Glutamatergic neuron (in vitro differentiated cells): ENCODE data around the gene ROBO1. TPM values are rescaled to one million over a fixed set of nuclear protein-coding genes. Genes with fewer than 3 reads are reported as not detected.

Experiments used
- DNase-seq: peaks from one replicate; pipeline ENCODE4 v3.0.0; 2022
- H3K27ac Mint-ChIP-seq: one replicate; pipeline ENCODE4 v1.8.0; 2020; ENCODE audit warnings: mild to moderate bottlenecking, mixed read lengths, inconsistent platforms; ENCODE audit not compliant: unreplicated experiment
- H3K27me3 Mint-ChIP-seq: one replicate; pipeline ENCODE4 v1.8.0; 2020; ENCODE audit warnings: mild to moderate bottlenecking, moderate library complexity, mixed read lengths, inconsistent platforms; ENCODE audit not compliant: unreplicated experiment
- H3K36me3 Mint-ChIP-seq: one replicate; pipeline ENCODE4 v1.8.0; 2020; ENCODE audit warnings: mild to moderate bottlenecking, mixed read lengths, inconsistent platforms; ENCODE audit not compliant: unreplicated experiment
- H3K4me1 Mint-ChIP-seq: one replicate; pipeline ENCODE4 v1.8.0; 2020; ENCODE audit warnings: mild to moderate bottlenecking, low read depth, mixed read lengths, inconsistent platforms; ENCODE audit not compliant: unreplicated experiment
- H3K4me3 Mint-ChIP-seq: one replicate; pipeline ENCODE4 v1.8.0; 2020; ENCODE audit warnings: mild to moderate bottlenecking, mixed read lengths, inconsistent platforms; ENCODE audit not compliant: unreplicated experiment
- H3K9me3 Mint-ChIP-seq: one replicate; pipeline ENCODE4 v1.8.0; 2020; ENCODE audit warnings: mild to moderate bottlenecking, moderate library complexity, mixed read lengths, inconsistent platforms; ENCODE audit not compliant: unreplicated experiment
- total RNA-seq: library from RNA; stranded (reverse); fragmentation: NEBNext Ultra II Directional; extraction: Animal tissue kit (Norgen Biotek cat#: 25700); gene quantifications from one replicate; pipeline ENCODE4 v1.2.1, GENCODE V29; 2021; ENCODE audit not compliant: unreplicated experiment
- TF ChIP-seq, protein P1 (sequence below): fragments of 200-600 bp; sonication (generic); IDR thresholded peaks from one replicate; pipeline ENCODE4 v1.5.0; 2021; ENCODE audit not compliant: partially characterized antibody, unreplicated experiment

The ROBO1 gene
- total RNA-seq, 1 donor from 2014 or later = 505 TPM

DNA sequence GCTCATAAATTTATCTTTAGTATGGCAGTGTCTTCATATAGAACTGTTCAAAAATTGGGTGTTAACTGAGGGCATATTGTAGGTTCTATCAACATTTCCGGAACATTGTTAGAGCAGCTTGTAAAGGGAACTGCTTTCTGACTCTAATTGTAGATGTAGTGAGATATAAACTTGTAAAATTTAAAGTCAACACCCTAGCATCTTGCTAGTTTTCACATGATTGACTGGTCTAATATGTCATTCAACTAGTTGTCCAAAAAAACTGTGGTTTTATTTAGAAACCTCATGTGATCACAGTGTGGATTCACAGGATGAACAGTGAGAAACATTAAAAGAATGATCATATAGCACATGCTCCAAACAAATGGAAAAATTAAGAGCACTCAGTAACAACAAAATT, 607.4 kb downstream of the ROBO1 start:
- Mint-ChIP-seq H3K9me3 (no peaks in the 10 kb centered on the region), H3K4me1 (peaks cover 10% of the 10 kb centered on the region), H3K27me3 (no peaks in the 10 kb centered on the region), H3K27ac (no peak overlapping the region), H3K4me3 (no peak overlapping the region), H3K36me3 (no peaks in the 10 kb centered on the region)
- TF ChIP-seq, protein P1, sequence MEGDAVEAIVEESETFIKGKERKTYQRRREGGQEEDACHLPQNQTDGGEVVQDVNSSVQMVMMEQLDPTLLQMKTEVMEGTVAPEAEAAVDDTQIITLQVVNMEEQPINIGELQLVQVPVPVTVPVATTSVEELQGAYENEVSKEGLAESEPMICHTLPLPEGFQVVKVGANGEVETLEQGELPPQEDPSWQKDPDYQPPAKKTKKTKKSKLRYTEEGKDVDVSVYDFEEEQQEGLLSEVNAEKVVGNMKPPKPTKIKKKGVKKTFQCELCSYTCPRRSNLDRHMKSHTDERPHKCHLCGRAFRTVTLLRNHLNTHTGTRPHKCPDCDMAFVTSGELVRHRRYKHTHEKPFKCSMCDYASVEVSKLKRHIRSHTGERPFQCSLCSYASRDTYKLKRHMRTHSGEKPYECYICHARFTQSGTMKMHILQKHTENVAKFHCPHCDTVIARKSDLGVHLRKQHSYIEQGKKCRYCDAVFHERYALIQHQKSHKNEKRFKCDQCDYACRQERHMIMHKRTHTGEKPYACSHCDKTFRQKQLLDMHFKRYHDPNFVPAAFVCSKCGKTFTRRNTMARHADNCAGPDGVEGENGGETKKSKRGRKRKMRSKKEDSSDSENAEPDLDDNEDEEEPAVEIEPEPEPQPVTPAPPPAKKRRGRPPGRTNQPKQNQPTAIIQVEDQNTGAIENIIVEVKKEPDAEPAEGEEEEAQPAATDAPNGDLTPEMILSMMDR = no peak
- no peak for DNase-seq

DNA sequence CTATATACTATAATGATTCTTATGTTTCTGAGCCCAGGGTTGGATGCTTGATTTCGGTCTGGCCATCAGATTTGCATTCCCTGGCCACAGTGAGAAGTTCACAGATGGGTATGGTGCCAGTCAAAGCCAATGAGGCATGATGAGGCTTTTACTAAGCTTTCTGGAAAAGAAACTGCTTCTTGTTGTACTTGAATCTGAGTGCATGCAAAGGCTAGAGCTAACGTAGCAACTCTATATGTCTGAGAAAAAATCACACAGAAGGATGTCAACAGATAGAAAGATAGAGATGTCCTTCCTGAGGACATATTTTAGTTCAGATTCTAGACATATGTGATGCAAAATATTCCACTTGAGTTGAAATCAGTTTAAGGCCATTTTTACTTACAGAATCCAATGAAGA, 608.1 kb downstream of the ROBO1 start:
- Mint-ChIP-seq H3K9me3 (no peaks in the 10 kb centered on the region), H3K27ac (no peak overlapping the region), H3K27me3 (no peaks in the 10 kb centered on the region), H3K36me3 (no peaks in the 10 kb centered on the region), H3K4me1 (peaks cover 14% of the 10 kb centered on the region), H3K4me3 (no peak overlapping the region)
- TF ChIP-seq, protein P1 = no peak
- DNase-seq = no peak

- H3K4me1 Mint-ChIP-seq = peaks cover 18% of the 10 kb centered on the region
- no peak overlapping the region for H3K4me3 Mint-ChIP-seq
- H3K27ac Mint-ChIP-seq = no peak overlapping the region
- DNase-seq = no peak
- no peaks in the 10 kb centered on the region for H3K36me3 Mint-ChIP-seq
- no peaks in the 10 kb centered on the region for H3K9me3 Mint-ChIP-seq
- no peaks in the 10 kb centered on the region for H3K27me3 Mint-ChIP-seq
- TF ChIP-seq, protein P1 = no peak
Observed at GRCh38 chr3:79157191-79157590, 610.6 kb downstream of the ROBO1 start.

DNA sequence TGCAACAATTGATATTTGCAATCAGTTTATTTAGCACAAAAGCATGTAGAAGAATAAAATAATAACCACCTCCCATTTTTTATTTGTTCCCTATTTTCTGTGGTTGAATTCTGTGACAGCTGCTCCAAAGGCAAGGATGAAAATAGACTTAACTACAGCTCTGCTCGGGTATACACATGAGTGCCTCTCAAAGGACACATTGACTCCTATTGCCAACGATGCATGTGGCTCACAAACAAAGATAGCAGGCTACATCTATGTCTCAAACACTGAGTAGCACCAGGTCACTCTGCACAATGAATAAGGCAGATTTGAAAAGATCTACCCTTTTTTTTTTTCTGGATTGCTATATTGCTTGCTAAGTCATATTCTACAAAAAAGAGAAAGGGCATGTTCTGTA, 612.9 kb downstream of the ROBO1 start:
- peaks cover 10% of the 10 kb centered on the region for H3K36me3 Mint-ChIP-seq
- peak overlapping the region; percentile 18 for H3K27ac Mint-ChIP-seq
- DNase-seq = no peak
- H3K4me1 Mint-ChIP-seq = peaks cover 18% of the 10 kb centered on the region
- H3K27me3 Mint-ChIP-seq = no peaks in the 10 kb centered on the region
- H3K9me3 Mint-ChIP-seq = peaks cover 2% of the 10 kb centered on the region
- no peak overlapping the region for H3K4me3 Mint-ChIP-seq
- TF ChIP-seq, protein P1 = no peak

- Mint-ChIP-seq H3K4me1 (peaks cover 2% of the 10 kb centered on the region), H3K9me3 (peaks cover 2% of the 10 kb centered on the region), H3K27ac (no peak overlapping the region), H3K27me3 (peaks cover 2% of the 10 kb centered on the region), H3K4me3 (no peak overlapping the region), H3K36me3 (peaks cover 10% of the 10 kb centered on the region)
- DNase-seq = no peak
- TF ChIP-seq, protein P1 = no peak
Observed at GRCh38 chr3:79148786-79149185, 619.0 kb downstream of the ROBO1 start.
